GM12873 (cell line): ENCODE data around the gene ANKRD22.

Source experiments
- CTCF ChIP-seq: IDR thresholded peaks from 2 replicates; pipeline ENCODE4 v1.5.1; 2012; ENCODE audit warnings: low read depth, mild to moderate bottlenecking, moderate library complexity, low read length, control low read depth; ENCODE audit not compliant: insufficient read depth; ENCODE audit errors: missing control alignments

Gene ANKRD22

DNA sequence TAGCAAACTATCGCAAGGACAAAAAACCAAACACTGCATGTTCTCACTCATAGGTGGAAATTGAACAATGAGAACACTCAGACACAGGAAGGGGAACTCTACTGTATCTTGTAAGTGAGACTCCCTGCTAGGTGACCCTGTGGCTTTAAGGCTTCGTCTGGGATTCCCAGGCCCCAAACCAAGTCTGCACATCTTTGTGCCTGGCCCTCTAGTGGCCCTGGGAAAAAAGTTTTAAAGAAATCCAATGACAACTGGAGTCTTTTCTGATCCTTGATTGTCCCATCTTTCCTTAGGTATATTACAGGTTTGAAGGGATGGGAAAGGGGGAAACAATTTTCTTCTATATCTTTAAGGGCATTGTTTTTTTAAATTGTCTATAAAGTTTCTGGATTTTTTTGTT lies 59.7 kb downstream of the ANKRD22 start:
- TF ChIP-seq CTCF, result peak; percentile 65

- no peak for TF ChIP-seq CTCF
These were observed 62.7 kb downstream of the ANKRD22 start for GRCh38 chr10:88788924-88789323.

DNA sequence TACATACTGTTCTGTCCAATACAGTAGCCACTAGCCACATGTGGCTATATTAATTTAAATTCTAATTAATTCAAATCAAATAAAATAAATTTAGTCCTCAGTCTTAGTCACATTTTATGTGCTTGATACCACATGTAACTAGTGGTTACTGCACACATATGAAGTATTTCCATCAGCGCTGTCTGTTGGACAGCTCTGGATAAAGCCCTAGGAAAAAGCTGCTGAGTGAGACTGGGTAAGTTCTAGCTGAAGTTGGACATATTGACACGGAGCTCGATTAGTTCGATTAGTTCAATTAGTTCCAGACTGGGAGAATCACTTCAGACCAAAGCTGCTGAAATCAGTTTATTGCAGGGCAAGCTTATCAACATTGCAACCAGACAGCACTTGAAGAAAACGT lies 64.2 kb downstream of the ANKRD22 start:
- TF ChIP-seq CTCF, result no peak

GRCh38 chr10:88786032-88786770 lies 65.4 kb downstream of the ANKRD22 start:
- TF ChIP-seq CTCF, result no peak

GRCh38 chr10:88783724-88784123 lies 67.9 kb downstream of the ANKRD22 start:
- no peak for TF ChIP-seq CTCF

GRCh38 chr10:88782222-88782621 lies 69.4 kb downstream of the ANKRD22 start:
- TF ChIP-seq CTCF, result no peak

DNA sequence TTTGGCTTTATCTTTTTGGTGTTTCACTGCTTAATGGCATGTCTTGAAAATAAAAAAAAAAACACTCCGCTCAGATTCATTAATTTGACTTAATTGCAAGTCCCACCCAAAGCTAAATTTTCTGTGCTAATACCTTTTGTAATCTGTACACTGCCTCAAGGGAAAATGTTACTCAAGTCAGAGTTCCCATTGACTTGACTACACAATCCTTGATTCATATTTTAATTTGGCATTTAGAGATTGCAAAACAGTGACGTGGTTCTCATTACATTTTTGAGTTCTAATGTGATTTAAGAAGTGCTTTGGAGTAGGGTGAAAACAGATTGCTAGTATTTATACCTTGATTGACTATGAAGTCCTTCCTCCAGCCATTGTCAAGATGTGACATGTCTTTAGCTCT lies 70.4 kb downstream of the ANKRD22 start:
- no peak for TF ChIP-seq CTCF
